Cardiac fibroblast (primary cell): Measurements from ENCODE around the gene OTOF.

Experiments
- DNase-seq, 2 donors: peaks; one replicate each; pipeline versions ENCODE4 v3.0.0 to v3.0.0-alpha.2; 2010; ENCODE audit warnings: low read depth in 2 of 2
- H3K4me3 ChIP-seq, 2 donors: replicated peaks in 1 of 2; 1 replicate in 1 of 2; 2 replicates in 1 of 2; pipeline ENCODE4 v1.5.1; 2011; ENCODE audit warnings: low read depth in 2 of 2, low read length in 2 of 2, mild to moderate bottlenecking in 2 of 2, moderate library complexity in 1 of 2
- TF ChIP-seq, protein P1 (sequence below): IDR thresholded peaks from one replicate; pipeline ENCODE4 v1.5.1; 2011; ENCODE audit warnings: low read depth, mild to moderate bottlenecking, low read length, inconsistent platforms

The OTOF gene

GRCh38 chr2:26483516-26483915 is 5.6 kb upstream of the OTOF start:
- TF ChIP-seq, protein P1, sequence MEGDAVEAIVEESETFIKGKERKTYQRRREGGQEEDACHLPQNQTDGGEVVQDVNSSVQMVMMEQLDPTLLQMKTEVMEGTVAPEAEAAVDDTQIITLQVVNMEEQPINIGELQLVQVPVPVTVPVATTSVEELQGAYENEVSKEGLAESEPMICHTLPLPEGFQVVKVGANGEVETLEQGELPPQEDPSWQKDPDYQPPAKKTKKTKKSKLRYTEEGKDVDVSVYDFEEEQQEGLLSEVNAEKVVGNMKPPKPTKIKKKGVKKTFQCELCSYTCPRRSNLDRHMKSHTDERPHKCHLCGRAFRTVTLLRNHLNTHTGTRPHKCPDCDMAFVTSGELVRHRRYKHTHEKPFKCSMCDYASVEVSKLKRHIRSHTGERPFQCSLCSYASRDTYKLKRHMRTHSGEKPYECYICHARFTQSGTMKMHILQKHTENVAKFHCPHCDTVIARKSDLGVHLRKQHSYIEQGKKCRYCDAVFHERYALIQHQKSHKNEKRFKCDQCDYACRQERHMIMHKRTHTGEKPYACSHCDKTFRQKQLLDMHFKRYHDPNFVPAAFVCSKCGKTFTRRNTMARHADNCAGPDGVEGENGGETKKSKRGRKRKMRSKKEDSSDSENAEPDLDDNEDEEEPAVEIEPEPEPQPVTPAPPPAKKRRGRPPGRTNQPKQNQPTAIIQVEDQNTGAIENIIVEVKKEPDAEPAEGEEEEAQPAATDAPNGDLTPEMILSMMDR: no peak
- no peak overlapping the region for H3K4me3 ChIP-seq
- DNase-seq: no peak

DNA sequence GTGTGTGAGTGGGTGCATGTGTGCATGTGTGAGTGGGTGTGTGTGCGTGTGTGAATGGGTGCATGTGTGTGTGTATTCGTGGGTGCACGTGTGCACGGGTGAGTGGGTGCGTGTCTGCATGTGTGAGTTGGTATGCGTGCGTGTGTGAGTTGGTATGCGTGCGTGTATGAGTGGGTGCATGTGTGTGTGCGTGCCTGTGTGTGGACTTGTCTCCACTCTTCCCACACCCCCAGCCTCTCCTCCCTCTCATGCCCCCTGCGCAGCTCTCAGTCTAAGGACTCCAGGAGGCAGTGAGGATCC is 5.1 kb upstream of the OTOF start:
- no peak for DNase-seq
- TF ChIP-seq, protein P1: no peak
- H3K4me3 ChIP-seq: no peak overlapping the region

DNA sequence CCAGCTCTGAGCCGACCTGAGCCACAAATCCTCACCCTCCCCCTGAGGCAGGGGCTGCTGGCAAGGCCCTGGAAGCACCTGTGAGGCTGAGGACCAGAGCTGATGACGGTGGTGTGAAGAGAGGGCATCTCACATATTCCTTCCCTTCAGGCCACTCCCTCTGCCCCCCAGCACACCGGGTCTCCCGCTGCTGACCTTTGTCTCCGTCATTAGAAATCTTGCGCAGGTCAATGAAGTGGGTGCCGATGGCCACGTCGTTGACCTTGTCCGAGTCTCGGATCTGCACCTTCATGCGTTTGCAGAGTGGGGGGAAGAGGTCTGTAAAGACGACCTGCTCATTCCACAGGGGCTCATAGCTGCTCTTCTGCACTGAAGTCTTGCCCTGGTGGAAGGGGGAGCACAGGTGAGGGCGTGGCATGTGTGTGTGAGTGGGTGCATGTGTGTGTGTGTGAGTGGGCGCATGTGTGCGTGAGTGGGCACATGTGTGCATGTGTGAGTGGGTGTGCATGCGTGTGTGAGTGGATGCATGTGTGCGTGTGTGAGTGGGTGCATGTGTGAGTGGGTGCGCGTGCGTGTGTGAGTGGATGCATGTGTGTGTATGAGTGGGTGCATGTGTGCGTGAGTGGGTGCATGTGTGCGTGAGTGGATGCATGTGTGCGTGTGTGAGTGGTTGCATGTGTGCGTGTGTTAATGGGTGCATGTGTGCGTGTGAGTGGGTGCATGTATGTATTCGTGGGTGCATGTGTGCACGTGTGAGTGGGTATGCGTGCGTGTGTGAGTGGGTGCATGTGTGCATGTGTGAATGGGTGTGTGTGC is 4.5 kb upstream of the OTOF start:
- no peak for DNase-seq
- no peak overlapping the region for H3K4me3 ChIP-seq
- TF ChIP-seq, protein P1: no peak

GRCh38 chr2:26481706-26482105 is 3.8 kb upstream of the OTOF start:
- TF ChIP-seq, protein P1: no peak
- H3K4me3 ChIP-seq: no peak overlapping the region
- no peak for DNase-seq

DNA sequence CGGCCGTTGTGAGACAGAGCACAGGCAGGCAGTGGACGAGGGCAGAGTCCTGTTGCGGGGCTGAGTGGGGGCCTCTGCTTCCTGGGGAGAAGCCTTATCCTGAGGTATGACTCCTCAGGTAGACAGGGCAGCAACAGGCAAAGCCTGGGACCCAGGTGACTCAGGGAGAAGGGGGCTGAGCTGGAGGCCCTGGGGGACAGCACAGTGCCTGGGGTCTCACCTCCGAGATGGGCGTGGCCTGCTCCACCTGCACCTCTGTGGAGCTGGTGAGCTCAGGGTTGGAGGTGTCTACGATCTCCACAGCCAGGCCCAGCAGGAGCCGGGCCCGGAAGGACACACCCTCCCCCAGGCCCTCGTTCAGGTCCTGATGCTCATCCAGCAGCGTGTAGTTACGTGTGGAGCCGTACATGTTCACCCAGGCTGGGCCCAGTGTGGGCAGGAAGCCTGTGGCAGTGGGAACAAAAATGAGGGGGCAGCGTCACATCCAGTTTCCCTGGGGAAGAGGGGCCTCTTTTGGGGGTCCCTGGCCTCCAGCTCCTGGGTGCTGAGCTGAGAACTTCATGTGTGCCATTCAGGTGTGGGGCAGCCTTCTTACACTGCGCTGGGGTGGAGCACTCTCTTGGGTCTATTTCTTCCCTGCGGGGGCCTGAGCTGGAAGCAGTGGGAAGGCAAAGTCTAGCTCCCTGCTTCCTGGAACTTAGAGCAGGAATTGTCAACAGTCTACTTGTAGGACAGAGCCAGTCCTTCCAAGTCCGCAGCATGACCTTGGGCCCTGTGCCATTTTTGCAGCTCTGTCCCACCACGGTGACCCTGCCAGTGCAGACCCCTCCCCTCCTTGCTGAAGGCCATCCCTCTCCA is 2.9 kb upstream of the OTOF start:
- TF ChIP-seq, protein P1: no peak
- no peak for DNase-seq
- no peak overlapping the region for H3K4me3 ChIP-seq

DNA sequence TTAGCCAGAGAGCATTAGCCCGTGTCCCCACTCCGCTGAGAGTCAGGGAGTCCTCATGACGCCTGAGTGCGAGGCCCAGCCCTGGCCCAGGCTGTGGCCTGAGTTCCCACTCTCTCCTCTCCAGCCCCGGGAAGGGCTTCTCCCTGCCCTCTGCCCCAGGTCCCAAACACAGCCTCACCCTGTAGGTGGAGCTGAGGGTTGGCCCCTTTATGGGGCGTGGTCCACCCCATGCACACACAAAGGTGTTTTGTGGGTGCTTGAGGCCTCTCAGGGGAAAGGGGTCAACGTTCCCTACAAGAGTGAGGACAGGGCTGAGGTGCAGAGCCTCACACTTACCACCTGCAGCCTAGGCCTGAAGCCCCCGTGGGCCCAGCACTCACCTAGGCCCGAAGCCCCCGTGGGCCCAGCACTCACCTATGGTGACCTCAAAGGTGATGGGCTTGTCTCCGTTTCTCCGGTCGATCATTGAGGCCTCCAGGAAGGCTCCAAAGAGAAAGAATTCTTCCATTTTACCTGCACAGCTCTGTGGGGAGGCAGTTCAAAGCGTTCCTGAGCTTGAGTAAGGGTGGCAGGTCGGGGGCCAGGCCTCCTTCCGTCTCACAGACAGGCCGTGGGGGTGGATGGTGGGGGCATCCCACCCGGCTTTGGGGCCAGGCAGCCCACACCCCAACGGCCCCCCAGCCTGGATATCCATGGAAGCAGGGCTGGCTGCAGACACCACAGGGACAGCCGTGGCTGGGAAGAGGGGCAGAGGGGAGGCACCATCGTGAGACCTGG is 2.1 kb upstream of the OTOF start:
- DNase-seq: no peak
- no peak overlapping the region for H3K4me3 ChIP-seq
- TF ChIP-seq, protein P1: no peak
